TTC549 (cell line): Measurements from ENCODE around the gene DYNC2I2.

ENCODE experiments used
- FAIRE-seq: peaks from 2 replicates; lab custom pipeline; 2012; peaks lifted over from hg19 to GRCh38; lab: Jason Lieb, UNC

DYNC2I2 gene

DNA sequence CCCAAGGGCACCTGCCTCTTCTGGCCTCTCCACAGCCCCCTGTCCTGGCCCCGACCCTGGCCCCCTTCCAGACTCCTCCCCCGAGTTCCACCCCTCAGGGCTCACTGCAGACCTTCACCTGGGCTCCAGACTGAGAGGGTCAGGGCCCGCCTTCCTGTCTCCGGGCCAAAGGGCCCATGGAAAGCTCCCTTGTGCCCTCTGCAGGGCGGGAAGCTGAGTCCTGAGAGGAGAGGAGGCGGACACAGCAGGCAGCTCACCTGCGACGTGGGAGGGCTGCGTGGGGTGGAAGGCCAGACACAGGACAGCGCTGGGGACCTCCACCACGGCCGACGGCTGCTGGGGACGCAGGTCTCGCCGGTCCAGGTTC lies 20.6 kb downstream of the DYNC2I2 start:
- no peak for FAIRE-seq

DNA sequence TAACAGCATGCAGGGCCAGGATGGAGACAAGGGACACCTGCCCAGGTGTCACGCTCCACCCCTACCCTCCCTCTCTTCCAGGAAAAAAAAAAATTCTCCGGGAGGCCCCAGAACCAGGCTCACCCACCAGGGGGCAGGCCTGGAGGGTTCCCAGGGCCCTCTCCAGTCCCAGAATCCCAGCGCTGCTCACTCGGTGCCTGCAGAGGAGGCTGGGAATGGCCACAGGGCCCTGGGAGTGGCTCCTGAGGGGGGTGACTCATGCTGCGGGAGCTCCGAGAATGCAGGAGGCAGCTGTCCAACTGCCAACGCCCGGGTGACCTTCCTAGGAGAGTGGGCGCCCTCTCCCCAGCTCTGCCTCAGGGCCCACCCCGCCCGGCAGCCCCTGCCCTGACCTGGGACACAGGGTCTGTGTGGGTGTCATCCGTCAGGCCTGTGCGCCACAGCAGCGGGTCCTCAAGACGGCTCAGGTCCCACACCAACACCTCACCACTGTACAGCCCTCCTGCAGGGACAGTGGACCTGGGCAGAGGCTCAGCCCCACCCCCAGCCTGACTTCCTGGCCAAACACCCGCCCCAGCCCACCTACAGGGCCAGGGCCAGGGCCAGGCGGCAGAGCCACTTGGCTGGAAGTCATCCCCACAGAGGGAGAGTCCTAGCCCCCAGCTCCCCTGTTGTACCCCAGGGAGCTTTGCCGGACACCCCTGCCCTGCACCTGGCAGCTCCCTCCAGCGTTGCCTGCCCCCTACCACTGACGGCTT lies 21.2 kb downstream of the DYNC2I2 start:
- no peak for FAIRE-seq

DNA sequence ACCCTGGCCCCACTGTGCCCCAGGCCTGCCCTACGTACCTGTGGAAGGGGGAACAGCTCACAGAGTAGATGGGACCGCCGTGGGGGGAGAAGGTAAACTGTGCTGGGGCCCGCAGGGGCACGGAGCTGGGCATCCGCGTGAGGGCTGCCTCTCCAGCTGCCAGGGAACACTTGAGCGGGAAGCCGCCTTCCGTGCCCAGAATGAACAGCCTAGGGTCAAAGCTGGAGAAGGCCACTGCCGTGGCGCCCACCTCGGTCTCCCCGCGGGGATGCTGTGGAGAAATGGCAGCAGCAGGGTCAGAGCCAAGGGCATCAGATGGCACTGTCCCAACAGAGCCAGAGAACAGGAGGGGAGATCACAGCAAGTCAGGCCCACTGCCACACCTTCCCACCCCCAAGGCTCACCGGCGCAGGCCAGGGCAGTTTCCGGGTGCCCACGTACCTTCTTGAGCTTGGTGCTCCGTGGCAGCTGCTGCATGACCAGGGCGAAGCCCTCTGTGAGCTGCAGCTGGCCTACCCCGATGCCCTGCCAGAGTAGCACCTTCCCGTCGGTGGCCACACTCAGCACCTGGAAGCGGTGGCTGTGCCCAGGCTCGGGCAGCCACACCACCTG lies 21.9 kb downstream of the DYNC2I2 start:
- no peak for FAIRE-seq

DNA sequence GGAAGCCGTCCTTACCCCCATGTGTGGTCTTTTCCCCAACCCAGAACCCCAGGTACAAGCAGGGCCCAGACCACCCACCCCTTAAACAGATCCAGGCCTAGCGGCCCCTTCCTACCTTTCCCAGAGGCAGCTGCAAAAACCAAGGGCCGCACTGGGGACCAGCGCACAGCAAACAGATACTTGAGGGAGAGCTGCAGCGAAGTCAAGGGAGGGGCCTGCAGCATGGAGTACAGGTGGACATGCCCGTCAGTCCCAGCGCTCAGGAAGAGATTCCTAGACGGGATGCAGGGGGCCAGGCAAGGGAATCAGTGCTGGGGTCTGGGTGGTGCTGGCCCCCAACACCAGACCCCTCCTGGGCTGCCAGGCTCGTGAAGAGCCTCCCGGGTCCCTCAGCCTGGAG lies 22.5 kb downstream of the DYNC2I2 start:
- FAIRE-seq: no peak

DNA sequence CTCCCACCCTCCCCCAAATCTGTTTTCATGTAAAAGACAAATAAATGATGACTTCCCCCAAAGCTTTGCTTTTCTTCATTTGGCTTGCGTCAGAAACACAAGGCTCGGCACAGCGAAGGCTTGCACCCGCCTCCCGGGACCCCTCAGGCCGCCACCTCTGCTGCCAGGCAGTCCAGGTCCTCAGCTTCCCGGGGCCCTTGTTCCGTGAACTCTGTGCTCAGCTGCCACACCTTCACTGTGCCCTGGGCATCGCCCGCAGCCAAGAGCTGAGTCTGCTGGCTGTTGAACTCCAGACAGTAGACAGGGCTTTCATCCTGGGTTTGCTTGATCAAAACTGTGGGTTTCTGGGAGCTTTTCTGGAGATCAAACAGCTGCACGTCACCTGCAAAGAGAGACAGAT lies 23.0 kb downstream of the DYNC2I2 start:
- no peak for FAIRE-seq

DNA sequence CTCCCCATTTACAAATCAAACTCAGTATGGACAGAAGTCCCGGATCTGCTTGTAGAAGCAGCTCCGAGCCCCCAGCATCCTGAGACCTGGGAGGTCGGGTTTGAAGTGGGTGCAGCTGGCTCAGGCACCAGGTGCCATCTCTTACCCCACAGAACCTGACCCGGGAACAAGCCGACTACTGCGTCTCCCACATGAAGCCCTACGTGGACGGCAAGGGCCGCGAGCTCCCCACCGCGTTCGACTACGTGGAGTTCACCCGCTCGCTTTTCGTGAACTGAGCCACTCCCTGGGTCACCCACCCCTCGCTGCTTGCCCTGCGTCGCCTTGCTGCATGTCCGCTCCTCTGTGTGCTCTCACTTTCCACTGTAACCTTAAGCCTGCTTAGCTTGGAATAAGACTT lies 23.6 kb downstream of the DYNC2I2 start:
- FAIRE-seq: no peak

DNA sequence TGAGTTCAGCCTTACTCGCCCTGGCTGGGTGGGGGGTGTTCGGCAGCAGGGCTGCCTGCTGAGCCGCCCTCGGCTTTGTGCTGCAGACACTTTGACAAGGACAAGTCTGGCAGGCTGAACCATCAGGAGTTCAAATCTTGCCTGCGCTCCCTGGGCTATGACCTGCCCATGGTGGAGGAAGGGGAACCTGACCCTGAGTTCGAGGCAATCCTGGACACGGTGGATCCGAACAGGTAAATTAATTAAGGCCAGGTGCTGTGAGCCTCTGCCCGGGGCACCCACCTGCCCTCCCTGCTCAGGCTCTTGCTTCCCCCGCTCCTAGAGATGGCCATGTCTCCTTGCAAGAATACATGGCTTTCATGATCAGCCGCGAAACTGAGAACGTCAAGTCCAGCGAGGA lies 24.2 kb downstream of the DYNC2I2 start:
- FAIRE-seq: no peak

DNA sequence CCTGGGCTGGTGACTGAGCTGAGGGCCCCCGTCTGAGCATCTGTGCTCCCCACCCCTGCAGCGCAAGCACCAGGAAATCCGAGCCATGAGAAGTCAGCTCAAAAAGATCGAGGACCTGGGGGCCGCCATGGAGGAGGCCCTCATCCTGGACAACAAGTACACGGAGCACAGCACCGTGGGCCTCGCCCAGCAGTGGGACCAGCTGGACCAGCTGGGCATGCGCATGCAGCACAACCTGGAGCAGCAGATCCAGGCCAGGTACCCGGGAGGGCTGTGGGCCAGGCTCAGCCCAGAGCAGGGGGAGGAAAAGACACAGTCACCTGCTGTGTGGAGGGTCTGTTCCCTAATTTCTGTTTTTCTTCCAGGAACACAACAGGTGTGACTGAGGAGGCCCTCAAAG lies 24.6 kb downstream of the DYNC2I2 start:
- no peak for FAIRE-seq

DNA sequence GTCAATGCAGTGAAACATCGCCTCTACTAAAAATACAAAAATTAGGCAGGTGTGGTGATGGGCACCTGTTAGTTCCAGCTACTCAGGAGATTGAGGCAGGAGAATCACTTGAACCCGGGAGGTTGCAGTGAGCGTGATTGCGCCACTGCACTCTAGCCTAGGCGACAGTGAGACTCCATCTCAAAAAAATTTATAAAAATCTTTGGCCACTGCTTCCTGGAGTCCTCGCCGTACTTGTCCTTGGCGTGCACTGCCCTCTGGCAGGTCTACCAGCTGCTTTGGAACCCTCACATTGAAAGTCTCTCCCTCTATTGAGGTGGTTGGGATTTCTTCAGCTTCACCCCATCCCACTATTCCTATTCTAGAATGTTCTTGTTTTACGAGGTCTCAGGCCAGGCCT lies 25.0 kb downstream of the DYNC2I2 start:
- no peak for FAIRE-seq

DNA sequence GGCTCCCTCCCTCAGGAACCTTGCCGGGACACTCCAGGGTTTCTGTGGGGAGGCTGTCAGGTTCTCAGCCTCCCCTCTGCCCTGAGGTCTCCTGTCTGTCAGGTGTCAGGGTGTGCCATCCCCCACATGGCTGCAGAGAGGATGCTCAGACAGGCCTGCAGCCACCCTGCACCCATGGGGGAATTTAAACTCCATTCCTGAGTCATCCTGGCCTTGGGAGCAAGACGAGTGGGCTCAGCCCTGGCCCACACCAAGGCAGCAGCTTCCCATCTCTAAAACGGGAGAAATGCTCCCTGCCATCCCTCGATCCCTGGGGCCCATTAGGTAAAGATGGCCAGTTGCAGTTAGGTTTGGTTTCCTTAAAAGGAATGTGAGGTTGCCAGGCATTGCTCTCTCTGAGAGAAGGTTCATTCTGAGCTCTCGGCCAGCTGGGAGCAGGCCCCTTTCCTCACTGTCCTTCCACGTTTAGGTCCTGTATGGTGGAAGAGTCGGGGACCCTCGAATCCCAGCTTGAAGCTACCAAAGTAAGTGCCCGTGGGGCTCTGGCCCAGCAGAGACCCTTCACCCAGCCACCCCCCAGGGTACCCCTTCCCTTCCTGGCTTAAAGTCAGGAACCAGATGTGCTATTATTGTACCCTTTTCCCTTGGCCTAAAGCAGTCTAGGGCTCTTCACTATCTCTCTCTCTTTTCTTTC lies 26.6 kb downstream of the DYNC2I2 start:
- no peak for FAIRE-seq

DNA sequence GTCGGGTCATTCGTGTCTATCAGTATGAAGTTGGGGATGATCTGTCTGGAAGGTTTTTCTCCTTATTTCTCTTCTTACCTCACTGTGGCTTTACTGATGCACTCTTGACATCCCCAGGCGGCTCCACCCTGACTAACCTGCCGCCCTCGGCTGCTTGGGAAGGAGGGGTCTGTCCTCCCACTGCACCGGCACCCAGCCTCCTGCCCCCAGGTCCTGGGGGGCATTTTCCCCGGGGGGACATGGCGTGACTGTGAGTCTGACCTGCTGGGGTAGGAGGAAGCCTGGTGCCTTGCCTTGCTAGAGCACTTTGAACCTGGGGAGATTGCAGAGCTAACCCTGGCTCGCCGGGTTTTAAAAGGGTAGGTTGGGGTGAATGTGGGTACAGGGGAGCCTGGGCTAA lies 27.5 kb downstream of the DYNC2I2 start:
- FAIRE-seq: no peak

DNA sequence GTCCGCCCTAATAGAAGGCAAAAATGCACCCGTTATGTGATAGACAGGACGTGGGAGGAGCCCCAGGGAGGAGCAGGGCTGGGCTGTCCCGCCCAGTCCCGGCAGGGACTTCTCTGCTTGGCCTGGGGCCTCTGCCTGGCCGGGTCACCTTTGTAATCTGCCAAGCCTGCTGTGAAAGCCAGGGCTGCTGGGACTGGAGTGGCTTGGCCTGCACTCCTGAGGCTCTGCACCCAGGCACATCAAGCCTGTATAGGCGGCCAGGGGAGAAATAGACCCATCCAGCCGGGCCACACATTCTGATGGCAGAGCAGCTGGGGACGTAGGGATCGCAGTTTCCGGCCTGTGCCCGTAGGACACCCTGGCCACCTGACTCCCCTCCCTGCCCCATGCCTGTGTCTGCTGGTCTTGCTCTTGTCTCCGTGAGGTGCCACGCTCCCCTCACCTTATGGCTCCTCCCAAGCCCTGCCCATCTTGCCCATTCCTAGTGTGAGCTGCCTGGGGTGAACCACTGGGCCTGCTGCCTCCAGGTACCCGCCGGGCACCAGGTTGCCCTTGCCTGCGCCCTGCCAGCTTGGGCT lies 28.1 kb downstream of the DYNC2I2 start:
- no peak for FAIRE-seq

DNA sequence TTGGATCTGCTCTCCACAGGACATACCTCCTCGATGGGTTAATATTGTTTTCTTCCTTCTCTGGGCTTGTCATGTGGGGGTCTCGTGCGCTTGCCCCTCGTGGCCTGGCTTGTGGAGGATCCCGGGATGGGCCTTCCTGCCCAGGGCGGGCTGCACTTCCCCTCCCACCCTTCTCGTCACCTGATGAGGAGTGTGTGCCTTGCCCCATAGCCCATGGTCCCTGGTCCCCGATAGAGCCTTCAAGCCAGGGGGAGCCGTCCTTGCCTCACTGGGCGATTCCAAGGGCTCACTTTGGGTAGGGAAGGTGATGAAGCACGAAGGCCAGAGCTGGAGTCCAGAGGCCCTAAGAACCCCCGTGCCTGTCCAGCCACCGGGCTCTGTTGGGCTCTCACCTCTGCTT lies 28.7 kb downstream of the DYNC2I2 start:
- no peak for FAIRE-seq

DNA sequence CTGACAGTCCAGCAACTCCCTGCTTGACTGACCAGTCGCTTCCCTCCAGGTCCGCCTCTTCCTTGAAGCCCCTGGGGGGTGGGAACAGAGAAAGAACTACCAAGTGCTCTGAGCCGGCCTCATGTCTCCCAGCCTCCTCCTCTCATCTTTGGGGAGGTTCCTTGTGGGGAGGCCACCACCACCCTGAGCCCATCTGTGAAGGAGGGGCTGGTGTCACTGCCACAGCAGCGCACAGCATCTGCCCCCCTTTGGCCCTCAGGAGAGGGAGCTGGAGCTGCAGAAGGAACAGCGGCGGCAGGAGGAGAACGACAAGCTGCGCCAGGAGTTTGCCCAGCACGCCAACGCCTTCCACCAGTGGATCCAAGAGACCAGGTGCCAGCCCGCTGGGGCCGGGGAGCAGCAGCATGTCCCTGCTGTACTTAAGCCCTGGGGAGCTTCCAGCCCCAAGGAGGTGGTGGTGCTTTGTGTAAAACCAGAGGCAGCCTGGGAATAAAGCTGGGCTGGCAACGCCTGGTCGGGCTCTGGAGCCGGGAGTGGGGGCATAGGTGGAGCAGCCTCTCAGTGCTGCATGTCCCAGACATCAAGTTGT lies 29.4 kb downstream of the DYNC2I2 start:
- FAIRE-seq: no peak

DNA sequence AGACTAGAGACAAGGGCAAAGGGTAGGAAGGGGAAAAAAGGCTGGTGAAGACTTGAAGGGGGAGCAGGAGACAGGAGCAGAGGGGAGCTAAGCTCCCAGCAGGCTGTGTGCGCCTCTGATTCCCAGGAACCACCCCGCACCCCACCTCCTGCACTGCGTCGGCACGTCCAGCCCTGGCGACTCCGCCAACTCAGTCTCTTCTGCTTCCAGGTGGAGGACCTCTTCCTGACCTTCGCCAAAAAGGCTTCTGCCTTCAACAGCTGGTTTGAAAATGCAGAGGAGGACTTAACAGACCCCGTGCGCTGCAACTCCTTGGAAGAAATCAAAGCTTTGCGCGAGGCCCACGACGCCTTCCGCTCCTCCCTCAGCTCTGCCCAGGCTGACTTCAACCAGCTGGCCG lies 30.5 kb downstream of the DYNC2I2 start:
- FAIRE-seq: no peak

DNA sequence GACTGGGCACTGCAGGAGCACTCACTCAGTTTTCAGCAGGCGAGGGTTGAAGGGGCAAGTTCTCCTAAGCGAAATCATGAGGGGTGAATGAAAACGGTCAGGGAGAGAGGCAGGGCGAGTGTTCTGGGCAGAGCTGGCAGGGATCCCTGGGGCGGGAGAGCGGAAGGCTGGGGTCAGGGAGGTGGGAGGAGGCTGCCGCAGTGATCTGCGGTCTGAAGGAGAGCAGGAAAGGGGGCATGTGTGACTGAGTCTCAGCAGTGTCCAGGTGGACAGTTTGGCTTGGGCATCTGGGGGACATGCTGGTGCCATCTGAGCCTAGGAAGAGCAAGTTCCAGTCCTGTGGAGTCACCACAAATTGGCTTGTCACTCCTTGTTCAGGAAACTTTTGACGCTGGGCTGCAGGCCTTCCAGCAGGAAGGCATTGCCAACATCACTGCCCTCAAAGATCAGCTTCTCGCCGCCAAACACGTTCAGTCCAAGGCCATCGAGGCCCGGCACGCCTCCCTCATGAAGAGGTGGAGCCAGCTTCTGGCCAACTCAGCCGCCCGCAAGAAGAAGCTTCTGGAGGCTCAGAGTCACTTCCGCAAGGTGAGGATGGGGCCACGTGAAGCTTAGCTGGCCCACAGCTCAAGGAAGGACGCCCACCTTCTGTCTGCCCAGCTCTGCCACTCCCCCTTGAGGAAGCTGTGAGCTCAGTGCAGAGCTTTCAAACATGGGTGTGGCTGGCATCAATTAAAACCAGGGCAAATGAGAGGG lies 31.1 kb downstream of the DYNC2I2 start:
- no peak for FAIRE-seq

DNA sequence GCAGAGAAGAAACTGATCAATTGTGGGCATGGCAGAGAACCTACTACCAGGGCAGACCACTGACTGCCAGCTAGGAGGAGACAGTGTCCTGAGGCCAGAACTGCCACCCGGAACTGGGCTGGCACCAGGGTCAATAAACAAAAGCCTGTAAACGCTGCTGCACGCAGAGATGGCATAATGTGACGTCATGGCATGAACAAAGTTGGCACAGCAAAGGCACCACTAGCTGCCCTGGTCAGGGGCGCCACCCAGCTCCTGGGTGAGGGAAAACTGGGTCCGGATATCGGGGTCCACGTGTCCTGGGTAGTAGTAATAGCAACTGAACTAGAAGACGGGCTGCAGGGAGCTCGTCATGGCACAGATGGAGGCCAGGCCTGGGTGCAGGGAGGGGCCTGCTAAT lies 32.1 kb downstream of the DYNC2I2 start:
- FAIRE-seq: no peak

DNA sequence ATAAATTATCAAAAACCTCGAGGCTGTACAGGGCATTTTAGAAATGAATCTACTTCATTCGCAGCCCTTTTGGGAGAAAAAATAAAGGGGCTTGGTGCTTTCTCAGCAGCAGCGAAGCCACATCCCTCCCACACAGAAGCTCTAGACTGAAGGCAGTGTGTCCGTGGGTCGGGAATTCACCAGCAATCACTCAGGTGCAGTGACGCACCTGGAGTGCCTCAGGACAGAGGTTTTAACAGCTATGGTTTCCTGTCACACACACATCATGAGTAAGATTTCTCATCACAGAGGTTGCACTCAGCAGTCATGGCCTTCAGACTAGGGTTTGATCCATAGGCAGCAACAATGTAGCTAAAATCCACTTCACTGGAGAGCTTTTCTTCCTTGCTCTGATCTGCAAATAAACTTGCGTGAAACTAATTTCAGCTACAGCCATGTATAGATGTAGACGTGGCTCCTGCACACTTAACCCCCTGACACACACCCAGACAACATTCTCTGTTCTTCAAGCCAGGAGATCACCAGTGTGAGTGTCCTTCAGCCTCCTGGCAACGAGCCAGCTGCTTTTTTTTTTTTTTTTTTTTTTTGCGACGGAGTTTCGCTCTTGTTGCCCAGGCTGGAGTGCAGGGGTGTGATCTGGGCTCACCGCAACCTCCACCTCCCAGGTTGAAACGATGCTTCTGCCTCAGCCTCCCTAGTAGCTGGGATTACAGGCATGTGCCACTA lies 34.8 kb downstream of the DYNC2I2 start:
- FAIRE-seq: no peak

DNA sequence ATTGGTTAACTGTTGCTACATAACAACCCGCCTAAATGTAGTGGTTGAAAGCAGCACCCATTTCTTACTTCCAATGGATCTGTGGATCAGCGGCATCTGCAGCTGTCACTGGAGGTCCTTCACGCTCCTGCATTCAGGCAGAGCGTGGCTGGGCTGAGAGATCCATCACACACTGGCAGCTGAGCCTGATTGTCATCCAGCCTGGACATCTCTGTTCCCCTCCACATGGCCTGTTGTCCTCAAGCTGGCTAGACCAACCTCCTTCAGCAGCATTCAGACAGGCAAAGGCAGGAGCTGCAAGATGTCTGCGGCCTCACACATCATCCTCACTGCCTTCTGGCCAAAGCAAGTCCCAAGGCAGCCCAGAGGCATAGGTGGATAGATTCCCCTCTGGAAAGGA lies 36.9 kb downstream of the DYNC2I2 start:
- no peak for FAIRE-seq

DNA sequence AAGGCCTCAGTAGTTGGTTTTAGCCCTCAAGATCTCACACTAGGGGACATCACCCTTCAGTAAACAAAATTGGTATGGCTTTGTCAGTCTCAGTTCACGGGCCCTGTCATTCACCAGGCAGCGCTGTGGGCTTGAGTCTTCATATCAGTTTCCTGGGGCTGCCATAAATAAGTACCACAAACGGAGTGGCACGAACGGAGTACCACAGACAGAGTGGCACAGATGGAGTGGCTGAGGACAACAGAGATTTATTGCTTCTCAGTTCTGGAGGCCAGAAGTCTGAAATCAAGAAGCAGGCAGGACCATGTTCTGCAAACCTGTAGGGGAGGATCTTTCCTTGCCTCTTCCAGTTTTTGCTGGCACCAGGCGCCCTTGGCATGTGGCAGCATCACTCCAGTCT lies 37.5 kb downstream of the DYNC2I2 start:
- no peak for FAIRE-seq

DNA sequence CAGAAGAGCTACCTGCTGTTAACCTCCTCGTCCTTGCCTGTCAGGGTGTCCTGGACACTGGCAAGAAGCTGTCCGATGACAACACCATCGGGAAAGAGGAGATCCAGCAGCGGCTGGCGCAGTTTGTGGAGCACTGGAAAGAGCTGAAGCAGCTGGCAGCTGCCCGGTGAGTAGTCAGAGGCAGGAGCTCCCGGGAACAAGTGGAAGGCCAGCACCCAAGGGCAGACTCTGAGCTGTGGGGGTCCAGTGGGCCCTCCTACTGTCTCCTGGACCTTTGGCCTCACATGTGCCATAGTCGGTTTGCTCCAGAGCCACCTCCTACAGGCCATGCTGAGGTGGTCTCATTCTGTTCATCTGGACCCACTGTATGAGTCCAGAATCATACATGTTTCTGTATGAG lies 38.7 kb downstream of the DYNC2I2 start:
- no peak for FAIRE-seq

DNA sequence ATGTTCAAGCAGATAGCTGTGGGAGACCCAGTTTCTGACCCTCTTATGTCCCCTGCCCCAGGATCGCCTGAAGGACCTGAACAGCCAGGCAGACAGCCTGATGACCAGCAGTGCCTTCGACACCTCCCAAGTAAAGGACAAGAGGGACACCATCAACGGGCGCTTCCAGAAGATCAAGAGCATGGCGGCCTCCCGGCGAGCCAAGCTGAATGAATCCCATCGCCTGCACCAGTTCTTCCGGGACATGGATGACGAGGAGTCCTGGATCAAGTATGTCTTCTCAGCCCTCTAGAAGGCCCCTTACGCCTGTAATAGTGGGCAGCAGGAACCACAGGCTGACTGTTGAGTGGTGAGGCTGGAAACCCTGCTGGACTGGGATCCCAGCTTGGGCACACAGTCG lies 41.1 kb downstream of the DYNC2I2 start:
- no peak for FAIRE-seq
